OCI-LY1 (cell line): Measurements from ENCODE around the gene AKAP3.

Experiments
- EZH2 ChIP-seq: fragments of 200-600 bp; sonication (generic), shearing (Covaris generic); IDR thresholded peaks from 2 replicates; pipeline ENCODE4 v1.8.0; 2017; ENCODE audit warnings: borderline replicate concordance, mixed run types, mild to moderate bottlenecking, antibody characterized with exemption, low read length, moderate library complexity, mixed read lengths
- TF ChIP-seq, protein P1 (sequence below): fragments of 200-600 bp; sonication (generic), shearing (Covaris generic); IDR thresholded peaks from 2 replicates; pipeline ENCODE4 v1.5.1; 2017; ENCODE audit warnings: mild to moderate bottlenecking, antibody characterized with exemption, low read length, moderate library complexity, mixed read lengths

DNA sequence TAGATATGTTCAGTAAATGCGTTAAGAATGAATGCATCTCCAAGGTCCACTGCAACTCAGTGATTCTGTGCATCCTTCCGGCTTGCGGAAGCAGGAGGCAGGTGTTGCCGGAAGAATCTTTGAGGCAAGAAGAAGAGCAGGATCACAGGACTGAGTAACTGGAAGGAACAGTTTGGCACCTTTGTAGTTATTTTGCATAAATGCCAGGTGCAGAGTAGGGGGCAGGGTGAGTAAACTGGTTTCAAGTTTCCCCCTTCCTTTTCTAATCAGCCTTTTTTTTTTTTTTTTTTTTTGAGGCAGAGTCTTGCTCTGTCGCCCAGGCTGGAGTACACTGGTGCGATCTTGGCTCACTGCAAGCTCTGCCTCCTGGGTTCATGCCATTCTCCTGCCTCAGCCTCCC, 64.6 kb downstream of the AKAP3 start:
- TF ChIP-seq, protein P1, sequence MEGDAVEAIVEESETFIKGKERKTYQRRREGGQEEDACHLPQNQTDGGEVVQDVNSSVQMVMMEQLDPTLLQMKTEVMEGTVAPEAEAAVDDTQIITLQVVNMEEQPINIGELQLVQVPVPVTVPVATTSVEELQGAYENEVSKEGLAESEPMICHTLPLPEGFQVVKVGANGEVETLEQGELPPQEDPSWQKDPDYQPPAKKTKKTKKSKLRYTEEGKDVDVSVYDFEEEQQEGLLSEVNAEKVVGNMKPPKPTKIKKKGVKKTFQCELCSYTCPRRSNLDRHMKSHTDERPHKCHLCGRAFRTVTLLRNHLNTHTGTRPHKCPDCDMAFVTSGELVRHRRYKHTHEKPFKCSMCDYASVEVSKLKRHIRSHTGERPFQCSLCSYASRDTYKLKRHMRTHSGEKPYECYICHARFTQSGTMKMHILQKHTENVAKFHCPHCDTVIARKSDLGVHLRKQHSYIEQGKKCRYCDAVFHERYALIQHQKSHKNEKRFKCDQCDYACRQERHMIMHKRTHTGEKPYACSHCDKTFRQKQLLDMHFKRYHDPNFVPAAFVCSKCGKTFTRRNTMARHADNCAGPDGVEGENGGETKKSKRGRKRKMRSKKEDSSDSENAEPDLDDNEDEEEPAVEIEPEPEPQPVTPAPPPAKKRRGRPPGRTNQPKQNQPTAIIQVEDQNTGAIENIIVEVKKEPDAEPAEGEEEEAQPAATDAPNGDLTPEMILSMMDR: no peak
- TF ChIP-seq EZH2: no peak
